ENCODE measurements around the gene C19orf81.

C19orf81 gene

GRCh38 chr19:50629194-50629593 is 20.1 kb upstream of the C19orf81 start:
- TF ChIP-seq MAX (IDR thresholded peaks at IDR 0.05; ENCODE audit: low read depth, low read length): no peak
- no peak for TF ChIP-seq POLR2A (IDR thresholded peaks at IDR 0.05; ENCODE audit: extremely low read depth, insufficient read length)
- TF ChIP-seq MYC (IDR thresholded peaks at IDR 0.05; ENCODE audit: low read depth, low read length): no peak
- no peak for TF ChIP-seq CTCF (IDR thresholded peaks at IDR 0.05; ENCODE audit: low read depth, low read length)
- no peak overlapping the region for H3K4me3 ChIP-seq (ENCODE audit: low read depth, low read length)
- no peak for DNase-seq (ENCODE audit: low read depth)

GRCh38 chr19:50629801-50630200 is 19.4 kb upstream of the C19orf81 start:
- no peak overlapping the region for H3K4me3 ChIP-seq (ENCODE audit: low read depth, low read length)
- TF ChIP-seq MYC (IDR thresholded peaks at IDR 0.05; ENCODE audit: low read depth, low read length) (no peak), CTCF (IDR thresholded peaks at IDR 0.05; ENCODE audit: low read depth, low read length) (no peak), POLR2A (IDR thresholded peaks at IDR 0.05; ENCODE audit: extremely low read depth, insufficient read length) (no peak), MAX (IDR thresholded peaks at IDR 0.05; ENCODE audit: low read depth, low read length) (no peak)
- DNase-seq (ENCODE audit: low read depth): no peak

GRCh38 chr19:50632151-50632835 is 17.0 kb upstream of the C19orf81 start:
- TF ChIP-seq MAX (IDR thresholded peaks at IDR 0.05; ENCODE audit: low read depth, low read length): no peak
- TF ChIP-seq CTCF (IDR thresholded peaks at IDR 0.05; ENCODE audit: low read depth, low read length): peak; percentile 36
- TF ChIP-seq MYC (IDR thresholded peaks at IDR 0.05; ENCODE audit: low read depth, low read length): no peak
- no peak overlapping the region for H3K4me3 ChIP-seq (ENCODE audit: low read depth, low read length)
- no peak for DNase-seq (ENCODE audit: low read depth)

GRCh38 chr19:50633359-50633758 is 15.9 kb upstream of the C19orf81 start:
- H3K4me3 ChIP-seq (ENCODE audit: low read depth, low read length): no peak overlapping the region
- TF ChIP-seq MAX (IDR thresholded peaks at IDR 0.05; ENCODE audit: low read depth, low read length): no peak
- TF ChIP-seq MYC (IDR thresholded peaks at IDR 0.05; ENCODE audit: low read depth, low read length): no peak
- TF ChIP-seq POLR2A (IDR thresholded peaks at IDR 0.05; ENCODE audit: extremely low read depth, insufficient read length): no peak
- TF ChIP-seq CTCF (IDR thresholded peaks at IDR 0.05; ENCODE audit: low read depth, low read length): no peak
- no peak for DNase-seq (ENCODE audit: low read depth)

- H3K4me3 ChIP-seq (ENCODE audit: low read depth, low read length): no peak overlapping the region
- no peak for TF ChIP-seq CTCF (IDR thresholded peaks at IDR 0.05; ENCODE audit: low read depth, low read length)
- TF ChIP-seq MAX (IDR thresholded peaks at IDR 0.05; ENCODE audit: low read depth, low read length): no peak
- TF ChIP-seq MYC (IDR thresholded peaks at IDR 0.05; ENCODE audit: low read depth, low read length): no peak
- no peak for TF ChIP-seq POLR2A (IDR thresholded peaks at IDR 0.05; ENCODE audit: extremely low read depth, insufficient read length)
- DNase-seq (ENCODE audit: low read depth): no peak
These were observed 15.3 kb upstream of the C19orf81 start for GRCh38 chr19:50633973-50634372.

Data from NB4 (cell line).